ENCODE data around the gene ARHGAP6.
"Not testable (repeated sequence)": the region's sequence is repeated elsewhere in the genome, so short reads cannot be mapped to it uniquely, and the experiment has no call there.

The ARHGAP6 gene

DNA sequence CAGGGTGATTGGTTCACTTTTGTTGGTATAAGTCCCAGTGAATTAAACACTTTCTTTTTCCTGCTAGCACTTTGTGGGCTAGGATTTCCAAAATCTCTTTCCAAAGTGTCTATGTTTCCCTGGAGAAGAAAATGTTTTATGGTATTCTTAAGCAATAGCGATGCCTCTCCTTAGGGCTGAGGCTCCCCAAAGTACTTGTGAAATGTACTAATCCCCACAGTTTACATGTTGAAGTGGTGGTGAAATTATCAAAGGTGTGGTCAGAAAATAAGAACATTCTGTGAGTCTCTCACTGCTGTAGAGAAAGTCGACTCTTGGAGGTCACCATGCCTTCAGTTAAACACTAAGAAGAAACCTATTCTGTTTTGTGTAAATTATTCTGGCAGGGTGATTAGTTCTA lies 424.0 kb downstream of the ARHGAP6 start:
- H3K4me3 ChIP-seq (ENCODE audit: low read length): no peak overlapping the region
- no peak for DNase-seq (ENCODE audit: low read depth, low spot score)

DNA sequence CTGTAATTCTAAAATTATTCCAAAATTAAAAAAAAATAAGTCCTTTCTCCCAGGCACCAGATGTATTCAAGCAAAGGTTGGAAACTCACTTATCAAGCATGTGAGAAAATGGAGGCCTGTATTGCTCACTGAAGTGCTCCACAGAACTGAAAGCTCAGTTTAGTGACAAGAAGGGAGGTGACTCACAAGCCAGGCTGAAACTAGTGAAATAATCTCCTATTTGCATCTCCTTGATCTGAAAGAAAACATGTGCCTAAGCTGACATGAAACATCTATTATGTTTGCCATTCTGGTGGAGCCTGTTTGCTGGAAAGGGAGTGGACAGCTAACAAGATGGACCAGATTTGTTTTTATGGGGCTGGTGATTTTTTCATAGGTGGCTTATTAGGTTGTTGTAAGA lies 426.5 kb downstream of the ARHGAP6 start:
- H3K4me3 ChIP-seq (ENCODE audit: low read length): no peak overlapping the region
- no peak for DNase-seq (ENCODE audit: low read depth, low spot score)

DNA sequence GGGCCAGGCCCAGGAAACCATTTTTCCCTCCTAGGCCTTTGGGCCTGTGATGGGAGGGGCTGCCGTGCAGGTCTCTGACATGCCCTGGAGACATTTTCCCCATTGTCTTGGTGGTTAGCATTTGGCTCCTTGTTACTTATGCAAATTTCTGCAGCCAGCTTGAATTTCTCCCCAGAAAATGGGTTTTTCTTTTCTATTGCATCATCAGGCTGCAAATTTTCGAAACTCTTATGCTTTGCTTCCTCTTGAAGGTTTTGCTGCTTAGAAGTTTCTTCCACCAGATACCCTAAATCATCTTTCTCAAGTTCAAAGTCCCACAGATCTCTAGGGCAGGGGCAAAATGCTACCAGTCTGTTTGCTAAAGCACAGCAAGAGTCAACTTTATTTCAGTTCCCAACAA lies 430.3 kb downstream of the ARHGAP6 start:
- DNase-seq (ENCODE audit: low read depth, low spot score); H3K4me3 ChIP-seq (ENCODE audit: low read length): not testable (repeated sequence)

DNA sequence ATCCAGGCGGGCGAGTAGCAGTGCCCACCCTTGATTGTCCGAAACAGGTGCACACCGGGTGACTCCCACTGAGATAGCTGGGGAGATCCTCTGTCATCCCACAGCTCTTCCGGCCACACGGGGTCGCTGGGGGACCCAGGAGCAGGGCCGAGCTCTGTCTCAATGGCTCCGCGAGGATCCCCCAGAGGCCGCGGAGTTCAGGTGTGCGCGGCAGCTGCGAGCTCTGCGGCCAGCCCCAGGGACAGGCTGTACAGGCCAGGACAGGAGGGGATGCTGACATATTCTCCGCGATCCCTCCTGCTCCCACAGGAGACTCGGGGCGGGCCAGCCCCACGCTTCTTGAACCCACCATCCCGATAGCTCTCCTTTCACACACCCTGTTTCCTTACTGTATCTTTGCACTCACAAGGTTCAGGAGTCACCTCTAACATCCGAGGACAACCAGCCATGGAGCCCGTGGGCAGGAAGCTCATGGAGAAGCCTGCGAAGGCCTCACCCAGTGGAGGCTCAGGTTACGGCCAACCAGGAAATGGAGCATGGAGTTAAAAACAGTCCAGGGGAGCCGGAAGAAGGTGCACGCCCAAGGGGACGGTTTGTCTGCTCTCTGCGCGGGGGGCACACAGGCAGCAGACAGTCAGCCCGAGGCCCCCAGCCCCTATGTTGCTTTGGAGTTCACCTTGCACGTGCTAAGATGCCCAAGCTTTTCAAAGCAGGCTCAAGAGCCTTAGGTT lies 450.4 kb downstream of the ARHGAP6 start:
- DNase-seq (ENCODE audit: low read depth, low spot score): no peak
- H3K4me3 ChIP-seq (ENCODE audit: low read length): no peak overlapping the region

- no peak for DNase-seq (ENCODE audit: low read depth, low spot score)
- no peak overlapping the region for H3K4me3 ChIP-seq (ENCODE audit: low read length)
Observed at GRCh38 chrX:11214346-11215190, 451.2 kb downstream of the ARHGAP6 start.

DNA sequence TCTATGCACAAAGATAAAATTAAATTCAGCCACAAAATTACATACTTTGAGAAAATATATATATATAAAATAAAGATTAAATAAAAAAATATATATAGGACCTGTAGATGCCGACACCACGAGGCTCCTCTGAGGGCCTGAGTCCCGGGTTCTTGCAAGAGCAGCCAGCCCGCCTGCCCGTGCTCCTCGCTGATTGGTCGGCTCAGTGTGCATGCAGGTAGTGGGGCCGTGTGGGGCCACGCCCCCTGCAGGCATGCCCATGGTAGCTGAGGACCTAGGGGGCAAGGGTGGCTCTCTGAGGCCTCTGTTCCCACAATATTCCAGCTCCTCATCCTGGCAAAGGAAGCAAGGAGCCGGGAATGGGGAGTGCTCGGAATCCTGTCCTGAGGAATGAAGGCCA lies 453.0 kb downstream of the ARHGAP6 start:
- no peak for DNase-seq (ENCODE audit: low read depth, low spot score)

DNA sequence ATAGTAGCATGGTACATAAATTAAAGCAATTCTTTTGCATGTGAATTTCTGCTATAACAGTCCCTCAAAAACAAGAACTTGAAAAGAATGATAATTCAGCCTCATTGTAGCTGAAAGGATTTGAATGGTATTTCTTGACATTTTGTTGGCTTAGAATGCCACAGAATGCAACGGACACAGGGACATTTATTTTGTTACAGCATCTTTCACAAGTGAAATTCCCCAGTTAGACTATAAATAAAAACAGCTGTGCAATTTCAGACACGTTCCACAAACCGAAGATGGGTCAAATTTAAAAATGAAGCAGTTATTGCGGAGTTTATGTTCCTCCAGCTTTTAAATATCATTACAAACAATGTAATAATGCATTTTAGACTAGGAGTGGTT lies 455.3 kb downstream of the ARHGAP6 start:
- no peak overlapping the region for H3K4me3 ChIP-seq (ENCODE audit: low read length)
- no peak for DNase-seq (ENCODE audit: low read depth, low spot score)

More for the DNA sequence above, 453.0 kb downstream of the ARHGAP6 start:
- H3K4me3 ChIP-seq (ENCODE audit: low read length): no peak overlapping the region

- no peak overlapping the region for H3K4me3 ChIP-seq (ENCODE audit: low read length)
- no peak for DNase-seq (ENCODE audit: low read depth, low spot score)
Observed at GRCh38 chrX:11209798-11210414, 455.8 kb downstream of the ARHGAP6 start.

DNA sequence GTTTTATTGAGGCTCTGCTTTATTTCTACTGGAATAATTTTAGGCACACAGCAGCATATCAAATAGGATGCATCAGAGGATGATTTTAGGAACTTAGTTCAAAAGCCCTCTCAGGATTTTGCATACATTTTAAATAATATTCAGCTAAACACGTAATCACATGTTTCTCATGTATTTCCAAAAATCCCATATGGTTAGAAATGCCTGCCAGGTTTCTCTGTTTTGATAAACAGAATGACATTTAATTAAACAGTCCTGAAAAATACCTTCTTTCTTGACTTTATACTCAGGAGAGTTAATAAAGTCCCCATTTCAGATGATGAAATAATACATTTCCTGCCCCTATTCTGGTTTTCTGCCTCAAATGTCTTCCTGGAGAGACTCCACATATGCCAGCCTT lies 459.0 kb downstream of the ARHGAP6 start:
- DNase-seq (ENCODE audit: low read depth, low spot score): no peak
- no peak overlapping the region for H3K4me3 ChIP-seq (ENCODE audit: low read length)

- H3K4me3 ChIP-seq (ENCODE audit: low read length): no peak overlapping the region
- no peak for DNase-seq (ENCODE audit: low read depth, low spot score)
Observed at GRCh38 chrX:11205796-11206195, 459.9 kb downstream of the ARHGAP6 start.

GRCh38 chrX:11197671-11198070 lies 468.0 kb downstream of the ARHGAP6 start:
- no peak overlapping the region for H3K4me3 ChIP-seq (ENCODE audit: low read length)
- DNase-seq (ENCODE audit: low read depth, low spot score): no peak

DNA sequence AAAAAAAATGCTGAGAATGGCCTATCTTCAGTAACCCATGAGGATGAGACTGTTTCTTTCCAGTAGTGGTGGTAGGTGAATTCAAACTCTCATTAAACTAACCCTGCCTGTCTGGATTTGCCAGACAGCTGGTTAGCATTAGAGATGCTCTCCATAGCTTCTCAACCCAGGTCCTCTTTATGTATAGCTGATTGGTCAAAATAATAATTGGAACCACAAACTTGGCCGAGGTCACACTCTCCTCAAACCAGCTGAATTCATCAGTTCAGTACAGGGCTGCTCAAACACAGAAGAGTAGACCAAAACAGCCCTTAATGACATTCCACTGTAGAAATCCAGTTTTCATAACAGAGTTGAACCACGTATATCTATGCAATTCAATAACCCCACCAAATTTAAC lies 469.2 kb downstream of the ARHGAP6 start:
- no peak overlapping the region for H3K4me3 ChIP-seq (ENCODE audit: low read length)
- no peak for DNase-seq (ENCODE audit: low read depth, low spot score)

DNA sequence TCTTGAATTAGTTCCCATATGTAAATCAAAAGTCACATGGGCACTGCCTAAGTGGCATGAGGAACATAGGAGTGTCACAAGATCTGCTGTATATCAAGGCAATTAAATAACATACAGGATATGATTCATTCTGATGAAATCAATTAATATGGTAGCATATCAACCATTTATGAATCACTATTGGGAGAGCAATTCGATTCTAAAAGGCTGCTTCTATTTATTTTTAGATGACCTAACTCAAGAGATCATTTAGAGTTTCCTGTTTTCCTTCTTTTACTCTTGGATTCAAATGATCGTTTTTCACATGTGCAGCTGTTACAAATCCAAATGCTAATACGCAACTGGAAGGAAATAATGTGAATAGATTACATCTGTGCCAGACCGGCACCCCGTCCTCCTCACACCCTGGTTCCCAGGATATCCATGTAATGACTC lies 472.7 kb downstream of the ARHGAP6 start:
- H3K4me3 ChIP-seq (ENCODE audit: low read length): no peak overlapping the region
- DNase-seq (ENCODE audit: low read depth, low spot score): no peak

GRCh38 chrX:11190745-11191510 lies 474.8 kb downstream of the ARHGAP6 start:
- DNase-seq (ENCODE audit: low read depth, low spot score): no peak
- H3K4me3 ChIP-seq (ENCODE audit: low read length): no peak overlapping the region

DNA sequence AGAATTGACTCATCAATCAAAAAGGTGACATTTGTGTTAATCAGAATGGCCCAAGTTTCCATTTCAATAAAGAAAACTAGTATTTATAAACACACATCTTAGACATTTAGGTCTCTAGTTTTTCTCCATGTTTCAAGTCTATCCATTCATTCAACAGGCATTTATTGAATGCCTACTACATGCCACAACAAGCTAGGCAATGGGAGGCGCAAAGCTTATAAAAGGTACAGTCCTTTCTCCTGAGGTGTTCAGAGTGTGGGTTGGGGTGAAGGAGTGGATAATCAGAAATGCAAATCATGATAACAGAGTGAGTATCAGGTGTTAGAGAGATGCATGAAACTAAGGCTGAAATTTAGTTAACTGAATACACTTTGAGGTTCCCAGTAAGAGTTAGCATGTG lies 476.6 kb downstream of the ARHGAP6 start:
- DNase-seq (ENCODE audit: low read depth, low spot score): no peak
- no peak overlapping the region for H3K4me3 ChIP-seq (ENCODE audit: low read length)

DNA sequence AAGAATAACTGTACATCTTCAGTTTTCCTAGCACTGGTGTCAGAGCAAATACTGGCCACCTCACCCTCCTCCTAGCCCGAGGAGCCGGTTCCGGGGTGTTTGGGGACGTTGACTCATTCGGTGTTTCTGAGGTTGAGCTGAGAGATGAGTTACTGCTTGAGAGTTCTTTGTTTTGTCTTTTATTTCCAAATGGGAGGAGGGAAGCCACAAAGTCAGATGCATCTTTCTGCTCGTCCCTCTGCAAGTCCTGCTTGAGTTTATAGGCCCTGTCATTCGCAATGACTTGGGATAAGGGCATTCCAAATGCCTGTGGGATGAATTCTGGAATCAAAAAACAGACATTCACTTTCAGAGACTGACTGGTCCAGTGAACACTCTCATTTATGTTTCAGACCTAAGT lies 477.1 kb downstream of the ARHGAP6 start:
- DNase-seq (ENCODE audit: low read depth, low spot score): no peak
- H3K4me3 ChIP-seq (ENCODE audit: low read length): no peak overlapping the region

- H3K4me3 ChIP-seq (ENCODE audit: low read length): no peak overlapping the region
- DNase-seq (ENCODE audit: low read depth, low spot score): no peak
Observed at GRCh38 chrX:11187001-11187400, 478.7 kb downstream of the ARHGAP6 start.

DNA sequence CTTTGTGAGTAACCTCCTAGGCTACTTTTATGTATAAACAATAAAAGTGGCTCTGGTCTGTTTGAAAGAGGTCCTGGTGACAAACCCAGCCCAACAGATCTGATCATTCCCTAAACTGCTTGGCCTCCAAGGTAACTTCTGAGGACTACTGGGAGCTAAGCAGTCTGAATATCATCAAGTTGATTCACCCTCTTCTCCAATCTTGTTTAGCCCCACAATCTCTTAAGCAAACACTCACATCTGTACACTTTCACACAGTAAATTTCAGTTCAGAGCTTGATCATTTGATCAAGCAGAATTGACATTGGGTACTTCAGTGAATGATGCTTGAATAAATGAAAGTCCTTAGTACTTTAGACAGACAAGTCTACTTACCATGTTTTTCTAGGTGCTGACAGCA lies 479.9 kb downstream of the ARHGAP6 start:
- no peak for DNase-seq (ENCODE audit: low read depth, low spot score)
- no peak overlapping the region for H3K4me3 ChIP-seq (ENCODE audit: low read length)

GRCh38 chrX:11180571-11180970 lies 485.1 kb downstream of the ARHGAP6 start:
- H3K4me3 ChIP-seq (ENCODE audit: low read length): no peak overlapping the region
- no peak for DNase-seq (ENCODE audit: low read depth, low spot score)

Data from Jurkat, Clone E6-1 (cell line).